Measurements from ENCODE around the gene CLEC2D.
"Not testable (repeated sequence)": the region's sequence is repeated elsewhere in the genome, so short reads cannot be mapped to it uniquely, and the experiment has no call there.

The CLEC2D gene

DNA sequence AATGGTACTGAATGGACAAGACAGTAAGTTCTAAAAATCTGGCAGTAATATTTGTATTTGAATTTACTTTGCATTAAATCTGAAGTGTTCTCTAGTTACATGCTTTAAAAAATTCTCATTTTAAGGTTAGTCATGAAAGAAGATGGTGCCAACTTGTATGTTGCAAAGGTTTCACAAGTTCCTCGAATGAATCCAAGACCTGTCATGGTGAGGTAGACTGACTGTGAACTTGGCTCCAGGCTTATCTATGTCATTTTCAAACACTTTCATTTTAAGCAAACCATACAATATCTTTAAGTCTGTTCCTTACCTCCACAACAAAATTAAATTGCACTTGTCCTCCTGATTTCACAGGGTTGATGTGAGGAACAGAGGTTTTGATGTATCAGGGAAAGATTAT, 23.4 kb downstream of the CLEC2D start:
- DNase-seq (ENCODE audit: low spot score), result no peak
- TF ChIP-seq CTCF (IDR thresholded peaks at IDR 0.05; ENCODE audit: extremely low read depth, insufficient read depth, missing control alignments), result no peak
- in situ Hi-C loops (cut with MboI; ENCODE audit: low pct_unique_long_range_greater_than_20kb, low sequenced_read_pairs, unreplicated experiment), result no loop called here

DNA sequence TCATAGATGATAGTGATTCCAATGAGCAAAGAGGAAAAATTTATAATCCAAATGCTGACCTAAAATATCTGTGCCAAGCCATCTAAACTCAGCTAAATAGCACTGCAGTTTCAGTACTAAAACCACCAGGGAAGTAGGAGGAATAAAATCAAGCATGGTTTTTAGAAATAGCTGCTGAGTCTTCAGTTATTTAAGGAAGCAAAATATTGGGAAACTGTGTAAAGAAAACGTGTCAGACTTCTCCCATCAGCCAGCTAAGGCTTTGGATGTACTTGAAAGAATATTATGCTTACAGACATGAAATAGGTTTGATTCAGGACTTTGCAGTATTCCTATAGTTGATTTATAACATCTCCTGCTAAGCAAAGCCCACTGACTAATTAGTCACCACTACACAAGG, 24.7 kb downstream of the CLEC2D start:
- in situ Hi-C loops (cut with MboI; ENCODE audit: low pct_unique_long_range_greater_than_20kb, low sequenced_read_pairs, unreplicated experiment), result no loop called here
- TF ChIP-seq CTCF (IDR thresholded peaks at IDR 0.05; ENCODE audit: extremely low read depth, insufficient read depth, missing control alignments), result no peak
- DNase-seq (ENCODE audit: low spot score), result no peak

- DNase-seq (ENCODE audit: low spot score); in situ Hi-C loops (cut with MboI; ENCODE audit: low pct_unique_long_range_greater_than_20kb, low sequenced_read_pairs, unreplicated experiment): not testable (repeated sequence)
These were observed 25.6 kb downstream of the CLEC2D start for GRCh38 chr12:9695150-9695549.

DNA sequence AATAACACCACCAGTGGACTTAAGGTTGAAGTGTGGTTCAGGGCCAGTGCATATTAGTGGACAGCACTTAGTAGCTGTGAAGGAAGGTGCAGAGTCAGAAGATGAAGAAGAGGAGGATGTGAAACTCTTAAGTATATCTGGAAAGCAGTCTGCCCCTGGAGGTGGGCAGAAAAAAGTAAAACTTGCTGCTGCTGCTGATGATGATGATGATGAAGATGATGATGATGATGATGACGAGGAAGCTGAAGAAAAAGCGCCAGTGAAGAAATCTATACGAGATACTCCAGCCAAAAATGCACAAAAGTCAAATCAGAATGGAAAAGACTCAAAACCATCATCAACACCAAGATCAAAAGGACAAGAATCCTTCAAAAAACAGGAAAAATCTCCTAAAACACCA, 26.1 kb downstream of the CLEC2D start:
- in situ Hi-C loops (cut with MboI; ENCODE audit: low pct_unique_long_range_greater_than_20kb, low sequenced_read_pairs, unreplicated experiment); DNase-seq (ENCODE audit: low spot score): not testable (repeated sequence)

GRCh38 chr12:9697619-9698018, 28.1 kb downstream of the CLEC2D start:
- DNase-seq (ENCODE audit: low spot score), result no peak
- no peak for TF ChIP-seq CTCF (IDR thresholded peaks at IDR 0.05; ENCODE audit: extremely low read depth, insufficient read depth, missing control alignments)
- in situ Hi-C loops (cut with MboI; ENCODE audit: low pct_unique_long_range_greater_than_20kb, low sequenced_read_pairs, unreplicated experiment), result no loop called here

GRCh38 chr12:9698681-9699080, 29.2 kb downstream of the CLEC2D start:
- in situ Hi-C loops (cut with MboI; ENCODE audit: low pct_unique_long_range_greater_than_20kb, low sequenced_read_pairs, unreplicated experiment), result no loop called here
- DNase-seq (ENCODE audit: low spot score), result no peak
- TF ChIP-seq CTCF (IDR thresholded peaks at IDR 0.05; ENCODE audit: extremely low read depth, insufficient read depth, missing control alignments), result no peak

DNA sequence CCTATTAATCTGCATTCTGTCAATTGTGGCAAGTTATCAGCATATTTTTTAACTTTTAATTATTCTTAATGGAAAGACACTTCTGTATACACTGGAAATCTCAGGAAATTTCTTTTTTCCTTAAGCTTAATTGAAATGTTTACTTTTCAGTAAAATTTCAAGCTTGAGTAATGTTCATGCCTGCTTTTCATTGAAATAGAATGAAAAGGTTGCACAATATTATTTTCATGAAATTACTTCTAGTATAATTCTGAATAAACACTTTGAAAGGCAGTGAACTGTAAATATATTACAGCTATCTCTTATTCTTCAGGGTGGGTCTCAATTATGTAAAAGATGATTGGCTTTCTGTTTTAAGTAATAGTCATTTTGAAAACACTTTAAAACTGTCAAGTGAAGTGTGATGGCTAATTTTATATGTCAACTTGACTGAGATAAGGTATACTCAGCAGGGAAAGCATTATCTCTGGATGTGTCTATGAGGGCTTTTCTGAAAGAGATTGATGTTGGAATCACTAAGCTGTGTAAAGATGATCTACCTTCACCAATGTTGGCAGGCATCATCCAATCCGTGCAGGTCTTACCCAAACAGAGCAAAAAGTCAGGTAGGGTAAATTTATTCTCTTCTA, 29.9 kb downstream of the CLEC2D start:
- in situ Hi-C loops (cut with MboI; ENCODE audit: low pct_unique_long_range_greater_than_20kb, low sequenced_read_pairs, unreplicated experiment), result no loop called here
- no peak for DNase-seq (ENCODE audit: low spot score)
- no peak for TF ChIP-seq CTCF (IDR thresholded peaks at IDR 0.05; ENCODE audit: extremely low read depth, insufficient read depth, missing control alignments)
